ENCODE measurements around the gene PBX2.

PBX2 gene

GRCh38 chr6:32140420-32141046 is 49.5 kb downstream of the PBX2 start:
- H3K9ac ChIP-seq (ENCODE audit: insufficient read length, low read depth), result no peak overlapping the region
- no peak for DNase-seq (ENCODE audit: low read depth, low spot score)
- no peaks in the 10 kb centered on the region for H3K9me3 ChIP-seq (ENCODE audit: insufficient read depth, low read length)
- no peak overlapping the region for H3K4me3 ChIP-seq (ENCODE audit: insufficient read length, low read depth)
- H3K27me3 ChIP-seq (ENCODE audit: insufficient read depth, insufficient read length), result no peaks in the 10 kb centered on the region
- H3K4me1 ChIP-seq (ENCODE audit: insufficient read depth, insufficient read length), result no peaks in the 10 kb centered on the region
- no peaks in the 10 kb centered on the region for H3K36me3 ChIP-seq (ENCODE audit: insufficient read depth, insufficient read length, low read length)
- no peak for TF ChIP-seq YY1 (IDR thresholded peaks at IDR 0.05; ENCODE audit: insufficient read depth, insufficient read length)
- no peak for TF ChIP-seq ZNF274 (IDR thresholded peaks at IDR 0.05; ENCODE audit: low read depth, low read length)
- TF ChIP-seq SUZ12 (IDR thresholded peaks at IDR 0.05; ENCODE audit: extremely low read depth, insufficient read depth, insufficient read length), result no peak

- no peaks in the 10 kb centered on the region for H3K9me3 ChIP-seq (ENCODE audit: insufficient read depth, low read length)
- H3K4me3 ChIP-seq (ENCODE audit: insufficient read length, low read depth), result no peak overlapping the region
- no peak for DNase-seq (ENCODE audit: low read depth, low spot score)
- no peak overlapping the region for H3K9ac ChIP-seq (ENCODE audit: insufficient read length, low read depth)
- no peaks in the 10 kb centered on the region for H3K27me3 ChIP-seq (ENCODE audit: insufficient read depth, insufficient read length)
- no peaks in the 10 kb centered on the region for H3K36me3 ChIP-seq (ENCODE audit: insufficient read depth, insufficient read length, low read length)
- H3K4me1 ChIP-seq (ENCODE audit: insufficient read depth, insufficient read length), result no peaks in the 10 kb centered on the region
- TF ChIP-seq ZNF274 (IDR thresholded peaks at IDR 0.05; ENCODE audit: low read depth, low read length) (no peak), SUZ12 (IDR thresholded peaks at IDR 0.05; ENCODE audit: extremely low read depth, insufficient read depth, insufficient read length) (no peak), YY1 (IDR thresholded peaks at IDR 0.05; ENCODE audit: insufficient read depth, insufficient read length) (no peak)
Observed at GRCh38 chr6:32139590-32139989, 50.4 kb downstream of the PBX2 start.

GRCh38 chr6:32137454-32137853 is 52.5 kb downstream of the PBX2 start:
- TF ChIP-seq SUZ12 (IDR thresholded peaks at IDR 0.05; ENCODE audit: extremely low read depth, insufficient read depth, insufficient read length), result no peak
- no peak for TF ChIP-seq ZNF274 (IDR thresholded peaks at IDR 0.05; ENCODE audit: low read depth, low read length)
- no peak for TF ChIP-seq YY1 (IDR thresholded peaks at IDR 0.05; ENCODE audit: insufficient read depth, insufficient read length)
- H3K4me3 ChIP-seq (ENCODE audit: insufficient read length, low read depth), result no peak overlapping the region
- no peaks in the 10 kb centered on the region for H3K4me1 ChIP-seq (ENCODE audit: insufficient read depth, insufficient read length)
- H3K27me3 ChIP-seq (ENCODE audit: insufficient read depth, insufficient read length), result no peaks in the 10 kb centered on the region
- H3K36me3 ChIP-seq (ENCODE audit: insufficient read depth, insufficient read length, low read length), result no peaks in the 10 kb centered on the region
- no peaks in the 10 kb centered on the region for H3K9me3 ChIP-seq (ENCODE audit: insufficient read depth, low read length)
- no peak for DNase-seq (ENCODE audit: low read depth, low spot score)
- H3K9ac ChIP-seq (ENCODE audit: insufficient read length, low read depth), result no peak overlapping the region
